IMR-90 (cell line): ENCODE measurements around the gene TSR3. TPM values are rescaled to one million over a fixed set of nuclear protein-coding genes. Genes with fewer than 3 reads are reported as not detected.
A peak's percentile ranks its signal among the peaks of the same experiment; 100 is the strongest.

Experiments used
- ATAC-seq: fragments of 200-7000 bp; cut with Tn5 transposase; 2 replicates; pipeline ENCODE4 v1.9.1; 2020; ENCODE audit warnings: low read depth, mild to moderate bottlenecking, moderate library complexity
- BruUV-seq: library from RNA; stranded (reverse); fragments of 400-500 nt; replicated peaks from 2 replicates; lab custom pipeline; 2021; lab: Mats Ljungman, UMichigan
- CTCF ChIA-PET: fragments of 300-600 bp; formaldehyde crosslinking; extraction: SDS; loops from one replicate; lab custom pipeline; 2021; ENCODE audit warnings: antibody characterized with exemption; lab: Yijun Ruan, JAX
- POLR2A ChIA-PET: fragments of 300-600 bp; sonication (Branson Sonifier 250); formaldehyde crosslinking; loops from one replicate; lab custom pipeline; 2022; ENCODE audit warnings: antibody characterized with exemption; ENCODE audit not compliant: unreplicated experiment; lab: Charles Lee
- DNase-seq: peaks from one replicate; pipeline ENCODE4 v3.0.0; 2013
- H2AFZ ChIP-seq: replicated peaks from 2 replicates; pipeline ENCODE3; 2013; ENCODE audit warnings: low read length, mild to moderate bottlenecking; ENCODE audit not compliant: poor library complexity
- H2AK5ac ChIP-seq: 2 replicates; pipeline ENCODE4 v1.6.1; 2013; ENCODE audit warnings: low read depth, low read length, inconsistent platforms
- H2AK9ac ChIP-seq: replicated peaks from 2 replicates; pipeline ENCODE3; 2013; ENCODE audit warnings: mild to moderate bottlenecking, low read depth, low read length, moderate library complexity; ENCODE audit not compliant: poor library complexity
- H2BK120ac ChIP-seq: 2 replicates; pipeline ENCODE4 v1.6.1; 2013; ENCODE audit warnings: low read depth, low read length, inconsistent platforms
- H2BK15ac ChIP-seq: 3 replicates; pipeline ENCODE4 v1.6.1; 2013; ENCODE audit warnings: low read depth, low read length, inconsistent platforms
- H2BK20ac ChIP-seq: 2 replicates; pipeline ENCODE4 v1.6.1; 2013; ENCODE audit warnings: low read depth, mild to moderate bottlenecking, inconsistent platforms, low read length, moderate library complexity
- H2BK5ac ChIP-seq: 2 replicates; pipeline ENCODE4 v1.6.1; 2013; ENCODE audit warnings: mild to moderate bottlenecking, low read depth, low read length, inconsistent platforms; ENCODE audit not compliant: poor library complexity, severe bottlenecking
- H3K14ac ChIP-seq: replicated peaks from 2 replicates; pipeline ENCODE4 v1.6.1; 2013; ENCODE audit warnings: low read depth, low read length, inconsistent platforms
- H3K18ac ChIP-seq: 2 replicates; pipeline ENCODE4 v1.6.1; 2013; ENCODE audit warnings: low read depth, low read length, control low read depth
- H3K23ac ChIP-seq: 2 replicates; pipeline ENCODE4 v1.6.1; 2013; ENCODE audit warnings: low read depth, low read length, inconsistent platforms
- H3K27ac ChIP-seq: 2 replicates; pipeline ENCODE4 v1.5.1; 2013; ENCODE audit warnings: mild to moderate bottlenecking, control low read depth, low read length; ENCODE audit not compliant: insufficient read depth
- H3K27me3 ChIP-seq: 2 replicates; pipeline ENCODE4 v1.6.1; 2013; ENCODE audit warnings: low read length; ENCODE audit not compliant: control insufficient read depth, insufficient read depth
- H3K36me3 ChIP-seq: 2 replicates; pipeline ENCODE4 v1.6.1; 2013; ENCODE audit warnings: low read length, mixed read lengths; ENCODE audit not compliant: control insufficient read depth, insufficient read depth
- H3K4ac ChIP-seq: 2 replicates; pipeline ENCODE4 v1.6.1; 2013; ENCODE audit warnings: low read depth, low read length, inconsistent platforms
- H3K4me1 ChIP-seq: 2 replicates; pipeline ENCODE4 v1.6.1; 2013; ENCODE audit warnings: low read length, mixed read lengths; ENCODE audit not compliant: control insufficient read depth, insufficient read depth
- H3K4me2 ChIP-seq: 2 replicates; pipeline ENCODE4 v1.6.1; 2013; ENCODE audit warnings: low read depth, mild to moderate bottlenecking, control low read depth, low read length, moderate library complexity
- H3K4me3 ChIP-seq: 2 replicates; pipeline ENCODE4 v1.5.1; 2013; ENCODE audit warnings: low read depth, mild to moderate bottlenecking, control low read depth, low read length, moderate library complexity; ENCODE audit not compliant: insufficient read depth
- H3K56ac ChIP-seq: 2 replicates; pipeline ENCODE4 v1.6.1; 2013; ENCODE audit warnings: low read length, inconsistent platforms; ENCODE audit not compliant: insufficient read depth; ENCODE audit errors: extremely low read depth
- H3K79me1 ChIP-seq, 2 experiments: 2 replicates each; pipeline ENCODE4 v1.6.1; 2013; ENCODE audit warnings: low read length in 2 of 2, inconsistent platforms in 1 of 2, low read depth in 1 of 2
- H3K9ac ChIP-seq: 2 replicates; pipeline ENCODE4 v1.6.1; 2013; ENCODE audit warnings: low read depth, low read length, control low read depth
- H3K9me1 ChIP-seq: 2 replicates; pipeline ENCODE4 v1.6.1; 2013; ENCODE audit warnings: low read length, inconsistent platforms; ENCODE audit not compliant: insufficient read depth
- H3K9me3 ChIP-seq: 2 replicates; pipeline ENCODE4 v1.6.1; 2013; ENCODE audit warnings: low read length; ENCODE audit not compliant: control insufficient read depth, insufficient read depth
- H4K20me1 ChIP-seq: 2 replicates; pipeline ENCODE4 v1.6.1; 2013; ENCODE audit warnings: low read length, inconsistent platforms; ENCODE audit not compliant: insufficient read depth
- H4K5ac ChIP-seq: 2 replicates; pipeline ENCODE4 v1.6.1; 2013; ENCODE audit warnings: mild to moderate bottlenecking, low read depth, low read length, control low read depth
- H4K8ac ChIP-seq, 2 experiments: 2 replicates each; pipeline ENCODE4 v1.6.1; 2013; ENCODE audit warnings: low read depth in 2 of 2, low read length in 2 of 2, control low read depth in 1 of 2, inconsistent platforms in 1 of 2
- H4K91ac ChIP-seq: 2 replicates; pipeline ENCODE4 v1.6.1; 2013; ENCODE audit warnings: low read depth, low read length, inconsistent platforms; ENCODE audit not compliant: insufficient read depth
- CEBPB ChIP-seq: IDR thresholded peaks from 2 replicates; pipeline ENCODE4 v1.6.1; 2012; ENCODE audit warnings: low read depth, low read length, improper control_type of control experiment
- CTCF ChIP-seq: conservative IDR thresholded peaks from 2 replicates; pipeline ENCODE4 v1.5.1; 2012; ENCODE audit warnings: mild to moderate bottlenecking, low read depth, low read length, improper control_type of control experiment
- FOS ChIP-seq: fragments of 150-350 bp; IDR thresholded peaks from 2 replicates; pipeline ENCODE4 v1.6.1; 2016; ENCODE audit warnings: low read depth, low read length
- MAFK ChIP-seq: IDR thresholded peaks from 2 replicates; pipeline ENCODE4 v1.6.1; 2012; ENCODE audit warnings: low read depth, low read length, improper control_type of control experiment
- MAZ ChIP-seq: IDR thresholded peaks from 2 replicates; pipeline ENCODE4 v1.6.1; 2012; ENCODE audit warnings: low read depth, mild to moderate bottlenecking, low read length, improper control_type of control experiment, moderate library complexity, borderline replicate concordance
- MXI1 ChIP-seq: IDR thresholded peaks from 2 replicates; pipeline ENCODE4 v1.6.1; 2012; ENCODE audit warnings: low read depth, mild to moderate bottlenecking, low read length, moderate library complexity, borderline replicate concordance
- NFE2L2 ChIP-seq: fragments of 150-350 bp; IDR thresholded peaks from 2 replicates; pipeline ENCODE4 v1.6.1; 2016; ENCODE audit warnings: low read depth, mild to moderate bottlenecking, low read length
- POLR2A ChIP-seq: IDR thresholded peaks from 2 replicates; pipeline ENCODE4 v1.6.1; 2012; ENCODE audit warnings: mild to moderate bottlenecking, low read depth, low read length
- RAD21 ChIP-seq: IDR thresholded peaks from 2 replicates; pipeline ENCODE4 v1.6.1; 2012; ENCODE audit warnings: low read length, improper control_type of control experiment
- RCOR1 ChIP-seq: IDR thresholded peaks from 2 replicates; pipeline ENCODE4 v1.6.1; 2012; ENCODE audit warnings: mild to moderate bottlenecking, low read length, improper control_type of control experiment; ENCODE audit not compliant: insufficient replicate concordance
- SMC3 ChIP-seq: fragments of 150-350 bp; IDR thresholded peaks from 2 replicates; pipeline ENCODE4 v1.6.1; 2016; ENCODE audit warnings: low read depth, mild to moderate bottlenecking, antibody characterized with exemption, low read length, moderate library complexity
- WGBS, 2 experiments: methylation state at CpG; one replicate each; pipeline versions ENCODE4 v1.1.5 to v1.1.7; 2013; ENCODE audit warnings: missing lambda C conversion rate in 2 of 2; ENCODE audit not compliant: insufficient read length in 1 of 2; ENCODE audit errors: extremely low coverage in 2 of 2; 5-methylcytosine and 5-hydroxymethylcytosine counted together
- dilution Hi-C: fragments of 300-500 bp; cut with HindIII; formaldehyde crosslinking; loops from one replicate; pipeline ENCODE4 v1.14.3; 2018; ENCODE audit warnings: low sequenced_read_pairs; ENCODE audit not compliant: unreplicated experiment
- in situ Hi-C: fragments of 300-500 bp; cut with MboI; formaldehyde crosslinking; loops from 3 replicates; pipeline ENCODE4 v1.14.3; 2019; ENCODE audit warnings: low sequenced_read_pairs, inconsistent platforms, mixed read lengths
- intact Hi-C: fragments of 100-400 bp; cut with micrococcal nuclease; formaldehyde crosslinking; loops from 2 replicates; pipeline ENCODE4 v1.10.0; 2022
- polyA plus RNA-seq, 3 experiments: library from polyadenylated mRNA; depleted of rRNA; stranded (reverse); fragments of >200 nt; gene quantifications; 2 replicates each; pipeline ENCODE4 v1.2.3, GENCODE V29; 2012; ENCODE audit warnings: low replicate concordance in 1 of 3
- total RNA-seq: library from RNA; depleted of rRNA; stranded (reverse); fragments of >200 nt; gene quantifications from 2 replicates; pipeline ENCODE4 v1.2.3, GENCODE V29; 2012
- TF ChIP-seq, protein P1 (sequence below): fragments of 150-350 bp; IDR thresholded peaks from 2 replicates; pipeline ENCODE4 v1.6.1; 2017; ENCODE audit warnings: mild to moderate bottlenecking, antibody characterized with exemption, low read length, low read depth
- TF ChIP-seq, protein P2 (sequence below): fragments of 150-350 bp; IDR thresholded peaks from 2 replicates; pipeline ENCODE4 v1.6.1; 2016; ENCODE audit warnings: low read depth, mild to moderate bottlenecking, low read length, moderate library complexity, borderline replicate concordance

TSR3 gene
- total and polyA plus RNA-seq, 2 of the 4 experiments (the other 2 are of a cell fraction): 38.0 to 52.9 TPM

- Histone ChIP-seq H3K27me3 (no peaks in the 10 kb centered on the region), H3K79me1 (peaks cover 0 to 10% of the 10 kb centered on the region in 2 experiments; a peak in 1 of 4 replicates), H3K4me1 (no peaks in the 10 kb centered on the region), H2BK15ac (no peak overlapping the region), H3K18ac (no peak overlapping the region), H3K27ac (no peak overlapping the region), H4K91ac (no peak overlapping the region), H2BK5ac (no peak overlapping the region), H3K14ac (no peak overlapping the region), H3K36me3 (peaks cover 38% of the 10 kb centered on the region), H3K4me3 (no peak overlapping the region), H3K9me1 (no peaks in the 10 kb centered on the region), H3K4ac (no peak overlapping the region), H2AFZ (no peak overlapping the region), H3K9ac (no peak overlapping the region), H3K9me3 (peaks cover 3% of the 10 kb centered on the region; the same call in 1 of the 2 replicates), H2AK9ac (no peak overlapping the region), H2BK120ac (no peak overlapping the region), H3K4me2 (no peak overlapping the region), H2BK20ac (no peak overlapping the region), H3K23ac (no peak overlapping the region), H2AK5ac (no peak overlapping the region), H4K5ac (no peak overlapping the region), H4K20me1 (peaks cover 30% of the 10 kb centered on the region), H3K56ac (no peak overlapping the region), H4K8ac (no peak overlapping the region)
- dilution Hi-C loops (no loop called here), in situ Hi-C loops (no loop called here), intact Hi-C loops (no loop called here)
- ChIA-PET POLR2A (no interaction called here), CTCF (no interaction called here)
- ATAC-seq (peak; percentile 7; the same call in 1 of the 2 replicates), DNase-seq (no peak)
- BruUV-seq: no TSS peak
- TF ChIP-seq MXI1 (no peak), FOS (no peak), MAFK (no peak), RCOR1 (no peak), NFE2L2 (no peak), CEBPB (no peak), POLR2A (no peak), MAZ (no peak), SMC3 (no peak), CTCF (no peak), RAD21 (no peak)
- TF ChIP-seq, protein P1, sequence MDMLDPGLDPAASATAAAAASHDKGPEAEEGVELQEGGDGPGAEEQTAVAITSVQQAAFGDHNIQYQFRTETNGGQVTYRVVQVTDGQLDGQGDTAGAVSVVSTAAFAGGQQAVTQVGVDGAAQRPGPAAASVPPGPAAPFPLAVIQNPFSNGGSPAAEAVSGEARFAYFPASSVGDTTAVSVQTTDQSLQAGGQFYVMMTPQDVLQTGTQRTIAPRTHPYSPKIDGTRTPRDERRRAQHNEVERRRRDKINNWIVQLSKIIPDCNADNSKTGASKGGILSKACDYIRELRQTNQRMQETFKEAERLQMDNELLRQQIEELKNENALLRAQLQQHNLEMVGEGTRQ: no peak
- TF ChIP-seq, protein P2, sequence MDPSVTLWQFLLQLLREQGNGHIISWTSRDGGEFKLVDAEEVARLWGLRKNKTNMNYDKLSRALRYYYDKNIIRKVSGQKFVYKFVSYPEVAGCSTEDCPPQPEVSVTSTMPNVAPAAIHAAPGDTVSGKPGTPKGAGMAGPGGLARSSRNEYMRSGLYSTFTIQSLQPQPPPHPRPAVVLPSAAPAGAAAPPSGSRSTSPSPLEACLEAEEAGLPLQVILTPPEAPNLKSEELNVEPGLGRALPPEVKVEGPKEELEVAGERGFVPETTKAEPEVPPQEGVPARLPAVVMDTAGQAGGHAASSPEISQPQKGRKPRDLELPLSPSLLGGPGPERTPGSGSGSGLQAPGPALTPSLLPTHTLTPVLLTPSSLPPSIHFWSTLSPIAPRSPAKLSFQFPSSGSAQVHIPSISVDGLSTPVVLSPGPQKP: no peak
- 85% methylated on average over 11 of the region's 20 CpGs; no CpG with 5 or more reads in 1 of the 2 experiments for WGBS, 2 experiments
Observed at GRCh38 chr16:1325673-1326371, 25.9 kb downstream of the TSR3 start.
